Peyer's patch (tissue), 4 donors: ENCODE results near the gene STAMBPL1. TPM values are rescaled to one million over a fixed set of nuclear protein-coding genes. Genes with fewer than 3 reads are reported as not detected.

Source experiments
- DNase-seq, 3 donors: peaks; one replicate each; pipeline ENCODE4 v3.0.0-alpha.2; 2017 to 2019
- H3K27ac ChIP-seq, 4 donors: fragments of 200-600 bp; sonication (generic); one replicate each; pipeline ENCODE4 v1.5.1; 2016 to 2019
- H3K27me3 ChIP-seq, 2 donors: fragments of 200-600 bp; sonication (generic); one replicate each; pipeline ENCODE4 v1.5.1; 2019
- H3K36me3 ChIP-seq, 3 donors: fragments of 200-600 bp; sonication (generic); one replicate each; pipeline ENCODE4 v1.5.1; 2016 to 2019
- H3K4me1 ChIP-seq, 4 donors: fragments of 200-600 bp; sonication (generic); one replicate each; pipeline ENCODE4 v1.5.1; 2016 to 2019
- H3K4me3 ChIP-seq, 4 donors: fragments of 200-600 bp; sonication (generic); 1 replicate in 3 of 4; 2 replicates in 1 of 4; pipeline ENCODE4 v1.5.1; 2016 to 2019; ENCODE audit warnings: mild to moderate bottlenecking in 1 of 4
- H3K9me3 ChIP-seq, 4 donors: fragments of 200-600 bp; sonication (generic); one replicate each; pipeline ENCODE4 v1.5.1; 2016 to 2019; ENCODE audit warnings: mild to moderate bottlenecking in 1 of 4
- CTCF ChIP-seq, 6 experiments: fragments of 450-650 bp in 4 of 6; fragments of 200-600 bp in 2 of 6; sonication (generic) in 1 of 6; IDR thresholded peaks; one replicate each; pipeline ENCODE4 v1.5.1; 2017 to 2019; ENCODE audit warnings: antibody characterized with exemption in 6 of 6, mild to moderate bottlenecking in 3 of 6, moderate library complexity in 1 of 6
- POLR2A ChIP-seq, 2 donors: fragments of 450-650 bp; IDR thresholded peaks; one replicate each; pipeline ENCODE4 v1.5.1; 2017; ENCODE audit warnings: antibody characterized with exemption in 2 of 2, mild to moderate bottlenecking in 2 of 2, moderate library complexity in 2 of 2
- total RNA-seq, 4 donors: library from RNA; depleted of rRNA; stranded (reverse); fragments of >200 nt; gene quantifications; one replicate each; pipeline ENCODE4 v1.1.0, GENCODE V29; 2016

STAMBPL1 gene
- total RNA-seq, 4 donors from 2014 or later = 54.6 to 116 (median 84.6) TPM

GRCh38 chr10:88946965-88947590 is 67.0 kb downstream of the STAMBPL1 start:
- Histone ChIP-seq H3K36me3 (peaks cover 0 to 5% (median 0%) of the 10 kb centered on the region in 3 donors), H3K27me3 (no peaks in the 10 kb centered on the region), H3K4me1 (no peaks in the 10 kb centered on the region), H3K27ac (no peak overlapping the region), H3K9me3 (no peaks in the 10 kb centered on the region), H3K4me3 (peak overlapping the region in 1 of 4 donors; percentile 8)
- TF ChIP-seq POLR2A (IDR thresholded peaks at IDR 0.05) = no peak
- no peak for TF ChIP-seq CTCF (IDR thresholded peaks at IDR 0.05)
- DNase-seq = no peak

- H3K36me3 ChIP-seq = no peaks in the 10 kb centered on the region
- no peaks in the 10 kb centered on the region for H3K27me3 ChIP-seq
- H3K4me3 ChIP-seq = peak overlapping the region in 1 of 4 donors; percentile 21
- H3K27ac ChIP-seq = peak overlapping the region in 1 of 4 donors; percentile 17
- DNase-seq = no peak
- TF ChIP-seq POLR2A (IDR thresholded peaks at IDR 0.05) (no peak), CTCF (IDR thresholded peaks at IDR 0.05) (no peak)
- H3K4me1 ChIP-seq = no peaks in the 10 kb centered on the region
- no peaks in the 10 kb centered on the region for H3K9me3 ChIP-seq
These were observed 69.0 kb downstream of the STAMBPL1 start for GRCh38 chr10:88949051-88949450.

GRCh38 chr10:88949912-88950837 is 70.1 kb downstream of the STAMBPL1 start:
- peak overlapping the region; percentile 42 to 71 (median 55) for H3K27ac ChIP-seq
- H3K27me3 ChIP-seq = no peaks in the 10 kb centered on the region
- no peaks in the 10 kb centered on the region for H3K4me1 ChIP-seq
- H3K9me3 ChIP-seq = no peaks in the 10 kb centered on the region
- no peak for DNase-seq
- TF ChIP-seq CTCF (IDR thresholded peaks at IDR 0.05) (no peak), POLR2A (IDR thresholded peaks at IDR 0.05) (no peak)
- H3K36me3 ChIP-seq = no peaks in the 10 kb centered on the region
- H3K4me3 ChIP-seq = peak overlapping the region in 2 of 4 donors; percentile 0 to 31

- TF ChIP-seq CTCF (IDR thresholded peaks at IDR 0.05) = no peak
- TF ChIP-seq POLR2A (IDR thresholded peaks at IDR 0.05) = no peak
- Histone ChIP-seq H3K36me3 (no peaks in the 10 kb centered on the region), H3K27me3 (no peaks in the 10 kb centered on the region), H3K4me1 (no peaks in the 10 kb centered on the region), H3K9me3 (no peaks in the 10 kb centered on the region), H3K27ac (peak within 1 kb of the TSS; percentile 33 to 71 (median 60)), H3K4me3 (peak within 1 kb of the TSS in 2 of 4 donors; percentile 2 to 31)
- DNase-seq = no peak
These were observed 72.6 kb downstream of the STAMBPL1 start, which contains the start of gene ACTA2 for GRCh38 chr10:88952647-88953111. TSS of gene ACTA2 (minus strand) at chr10:88952773. CDS start at chr10:88948930, 3,843 bp downstream.

GRCh38 chr10:88953662-88954061 is 73.6 kb downstream of the STAMBPL1 start:
- Histone ChIP-seq H3K27ac (peak overlapping the region in 2 of 4 donors; percentile 59 to 71), H3K36me3 (no peaks in the 10 kb centered on the region), H3K4me3 (no peak overlapping the region), H3K27me3 (no peaks in the 10 kb centered on the region), H3K9me3 (no peaks in the 10 kb centered on the region), H3K4me1 (no peaks in the 10 kb centered on the region)
- TF ChIP-seq POLR2A (IDR thresholded peaks at IDR 0.05) (no peak), CTCF (IDR thresholded peaks at IDR 0.05) (no peak)
- DNase-seq = no peak
